GM19193 (cell line): ENCODE data around the gene PPFIA3.

Experiments used
- POLR2A ChIP-seq: IDR thresholded peaks from 4 replicates; pipeline ENCODE4 v1.6.1; 2011; ENCODE audit not compliant: insufficient read depth, insufficient read length; ENCODE audit errors: extremely low read depth

Gene PPFIA3

GRCh38 chr19:49133621-49134454 is 14.5 kb downstream of the PPFIA3 start:
- TF ChIP-seq POLR2A: no peak

- no peak for TF ChIP-seq POLR2A
These were observed 16.3 kb downstream of the PPFIA3 start for GRCh38 chr19:49135686-49136085.

- no peak for TF ChIP-seq POLR2A
These were observed 17.4 kb downstream of the PPFIA3 start for GRCh38 chr19:49136771-49137171.

GRCh38 chr19:49140951-49141350 is 21.6 kb downstream of the PPFIA3 start:
- no peak for TF ChIP-seq POLR2A

GRCh38 chr19:49141352-49141751 is 22.0 kb downstream of the PPFIA3 start:
- no peak for TF ChIP-seq POLR2A

- TF ChIP-seq POLR2A: no peak
These were observed 23.6 kb downstream of the PPFIA3 start for GRCh38 chr19:49142866-49143335.

- TF ChIP-seq POLR2A: no peak
These were observed 26.4 kb downstream of the PPFIA3 start for GRCh38 chr19:49145573-49146407.

- no peak for TF ChIP-seq POLR2A
These were observed 28.8 kb downstream of the PPFIA3 start for GRCh38 chr19:49148044-49148682.

GRCh38 chr19:49148784-49149651 is 29.7 kb downstream of the PPFIA3 start:
- TF ChIP-seq POLR2A: no peak

- no peak for TF ChIP-seq POLR2A
These were observed 30.3 kb downstream of the PPFIA3 start for GRCh38 chr19:49149652-49150105.

GRCh38 chr19:49150106-49150943 is 31.0 kb downstream of the PPFIA3 start:
- no peak for TF ChIP-seq POLR2A

GRCh38 chr19:49150944-49151243 is 31.6 kb downstream of the PPFIA3 start:
- TF ChIP-seq POLR2A: no peak

- no peak for TF ChIP-seq POLR2A
These were observed 32.1 kb downstream of the PPFIA3 start for GRCh38 chr19:49151267-49152118.

GRCh38 chr19:49152119-49152550 is 32.8 kb downstream of the PPFIA3 start:
- no peak for TF ChIP-seq POLR2A
